Testis (tissue), 2 donors: ENCODE measurements around the gene CLEC12A.

Source experiments
- POLR2A ChIP-seq: fragments of 450-650 bp; IDR thresholded peaks from one replicate; pipeline ENCODE4 v1.6.1; 2017; ENCODE audit warnings: antibody characterized with exemption, mild to moderate bottlenecking, moderate library complexity
- TF ChIP-seq, protein P1 (sequence below), 3 experiments: fragments of 450-650 bp in 2 of 3; fragments of 200-600 bp in 1 of 3; sonication (generic) in 1 of 3; IDR thresholded peaks; one replicate each; pipeline ENCODE4 v1.5.1; 2016 to 2019; ENCODE audit warnings: antibody characterized with exemption in 3 of 3, mild to moderate bottlenecking in 2 of 3, moderate library complexity in 1 of 3

DNA sequence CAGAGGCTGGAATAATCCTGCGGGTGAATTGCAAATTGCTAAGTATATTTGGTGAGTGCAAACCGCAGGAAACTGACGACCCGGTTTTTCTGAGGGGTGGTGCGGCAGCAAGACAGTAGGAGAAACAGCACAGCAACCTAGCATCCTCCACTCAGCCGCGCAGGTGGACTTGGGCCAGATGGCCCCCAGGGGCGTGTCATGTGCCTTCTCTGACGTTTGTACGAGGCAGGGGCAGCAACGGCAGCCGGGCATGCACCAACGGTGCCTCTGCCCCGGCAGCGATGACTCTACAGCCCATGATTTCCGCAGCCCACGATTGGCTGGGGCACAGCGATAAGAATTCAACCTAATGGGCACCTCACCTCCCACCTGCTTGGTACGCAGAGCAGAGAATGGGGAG lies 28.0 kb upstream of the CLEC12A start:
- TF ChIP-seq, protein P1, sequence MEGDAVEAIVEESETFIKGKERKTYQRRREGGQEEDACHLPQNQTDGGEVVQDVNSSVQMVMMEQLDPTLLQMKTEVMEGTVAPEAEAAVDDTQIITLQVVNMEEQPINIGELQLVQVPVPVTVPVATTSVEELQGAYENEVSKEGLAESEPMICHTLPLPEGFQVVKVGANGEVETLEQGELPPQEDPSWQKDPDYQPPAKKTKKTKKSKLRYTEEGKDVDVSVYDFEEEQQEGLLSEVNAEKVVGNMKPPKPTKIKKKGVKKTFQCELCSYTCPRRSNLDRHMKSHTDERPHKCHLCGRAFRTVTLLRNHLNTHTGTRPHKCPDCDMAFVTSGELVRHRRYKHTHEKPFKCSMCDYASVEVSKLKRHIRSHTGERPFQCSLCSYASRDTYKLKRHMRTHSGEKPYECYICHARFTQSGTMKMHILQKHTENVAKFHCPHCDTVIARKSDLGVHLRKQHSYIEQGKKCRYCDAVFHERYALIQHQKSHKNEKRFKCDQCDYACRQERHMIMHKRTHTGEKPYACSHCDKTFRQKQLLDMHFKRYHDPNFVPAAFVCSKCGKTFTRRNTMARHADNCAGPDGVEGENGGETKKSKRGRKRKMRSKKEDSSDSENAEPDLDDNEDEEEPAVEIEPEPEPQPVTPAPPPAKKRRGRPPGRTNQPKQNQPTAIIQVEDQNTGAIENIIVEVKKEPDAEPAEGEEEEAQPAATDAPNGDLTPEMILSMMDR (IDR thresholded peaks at IDR 0.05): no peak
- no peak for TF ChIP-seq POLR2A
